ENCODE measurements around the gene OR13C8.
"Not testable (repeated sequence)": the region's sequence is repeated elsewhere in the genome, so short reads cannot be mapped to it uniquely, and the experiment has no call there.

OR13C8 gene

GRCh38 chr9:104568868-104569267 is at the start of gene OR13C8:
OR13C8 (plus strand) TSS chr9:104569168; CDS start chr9:104569168, 0 bp downstream.
- DNase-seq, result no peak

GRCh38 chr9:104520241-104520640 is 48.7 kb upstream of the OR13C8 start:
- DNase-seq, result not testable (repeated sequence)

GRCh38 chr9:104527109-104527508 is 41.9 kb upstream of the OR13C8 start, which contains the start of gene OR13C4:
OR13C4 (minus strand) TSS chr9:104527209; CDS start chr9:104527209, 0 bp downstream.
- DNase-seq, result no peak

GRCh38 chr9:104536756-104537155 is 32.2 kb upstream of the OR13C8 start, which contains the start of gene OR13C3:
OR13C3 (minus strand) TSS chr9:104536856; CDS start chr9:104536723, 133 bp downstream.
- DNase-seq, result no peak

GRCh38 chr9:104539275-104539674 is 29.7 kb upstream of the OR13C8 start:
- no peak for DNase-seq

- DNase-seq, result no peak
These were observed 24.3 kb upstream of the OR13C8 start for GRCh38 chr9:104544644-104545043.

GRCh38 chr9:104553261-104553660 is 15.7 kb upstream of the OR13C8 start:
- no peak for DNase-seq

- DNase-seq, result no peak
These were observed 13.4 kb upstream of the OR13C8 start for GRCh38 chr9:104555521-104555920.

GRCh38 chr9:104556830-104557634 is 11.9 kb upstream of the OR13C8 start:
- DNase-seq, result no peak

- DNase-seq, result no peak
These were observed 4.6 kb upstream of the OR13C8 start for GRCh38 chr9:104564358-104564757.

GRCh38 chr9:104572612-104573011 is 3.6 kb downstream of the OR13C8 start:
- no peak for DNase-seq

GRCh38 chr9:104575456-104575855 is 6.5 kb downstream of the OR13C8 start:
- no peak for DNase-seq

- DNase-seq, result no peak
These were observed 8.3 kb downstream of the OR13C8 start for GRCh38 chr9:104577263-104577662.

- DNase-seq, result no peak
These were observed 11.6 kb downstream of the OR13C8 start for GRCh38 chr9:104580562-104580961.

- no peak for DNase-seq
These were observed 17.7 kb downstream of the OR13C8 start for GRCh38 chr9:104586496-104587180.

- no peak for DNase-seq
These were observed 20.7 kb downstream of the OR13C8 start for GRCh38 chr9:104589626-104590025.

- DNase-seq, result not testable (repeated sequence)
These were observed 29.8 kb downstream of the OR13C8 start for GRCh38 chr9:104598749-104599148.

- DNase-seq, result not testable (repeated sequence)
These were observed 30.3 kb downstream of the OR13C8 start, which contains the start of gene OR13C5 for GRCh38 chr9:104599313-104599712. OR13C5 (minus strand) TSS chr9:104599413; CDS start chr9:104599413, 0 bp downstream.

- no peak for DNase-seq
These were observed 35.8 kb downstream of the OR13C8 start for GRCh38 chr9:104604801-104605200.

- not testable (repeated sequence) for DNase-seq
These were observed 36.6 kb downstream of the OR13C8 start, which contains the start of gene OR13C2 for GRCh38 chr9:104605527-104605926. OR13C2 (minus strand) TSS chr9:104605627; CDS start chr9:104605627, 0 bp downstream.

- DNase-seq, result no peak
These were observed 37.2 kb downstream of the OR13C8 start for GRCh38 chr9:104606152-104606551.

- no peak for DNase-seq
These were observed 39.4 kb downstream of the OR13C8 start for GRCh38 chr9:104608336-104608735.

GRCh38 chr9:104611213-104611612 is 42.2 kb downstream of the OR13C8 start:
- no peak for DNase-seq

GRCh38 chr9:104617418-104617817 is 48.5 kb downstream of the OR13C8 start:
- no peak for DNase-seq
